Activated CD8-positive, alpha-beta memory T cell treated with anti-CD3 and anti-CD28 coated beads, Interleukin-2, amount 50 U/mL, for 24 hours (primary cell): ENCODE measurements around the gene BCAN.

Source experiments
- DNase-seq: peaks from one replicate; pipeline ENCODE4 v3.0.0-alpha.2; 2020; ENCODE audit errors: extremely low read depth

Gene BCAN

GRCh38 chr1:156662005-156662799, 20.3 kb downstream of the BCAN start:
- DNase-seq = no peak

DNA sequence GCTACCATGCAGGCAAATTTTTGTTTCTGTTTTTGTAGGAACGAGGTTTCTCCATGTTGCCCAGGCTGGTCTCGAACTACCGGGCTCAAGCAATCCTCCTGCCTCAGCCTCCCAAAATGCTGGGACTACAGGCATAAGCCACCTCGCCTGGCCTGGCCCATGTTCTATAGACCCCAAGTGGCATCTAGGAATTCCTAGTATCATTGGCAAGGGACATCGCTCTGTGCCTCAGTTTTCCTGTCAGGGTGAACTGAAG, 20.8 kb downstream of the BCAN start:
- DNase-seq = no peak

DNA sequence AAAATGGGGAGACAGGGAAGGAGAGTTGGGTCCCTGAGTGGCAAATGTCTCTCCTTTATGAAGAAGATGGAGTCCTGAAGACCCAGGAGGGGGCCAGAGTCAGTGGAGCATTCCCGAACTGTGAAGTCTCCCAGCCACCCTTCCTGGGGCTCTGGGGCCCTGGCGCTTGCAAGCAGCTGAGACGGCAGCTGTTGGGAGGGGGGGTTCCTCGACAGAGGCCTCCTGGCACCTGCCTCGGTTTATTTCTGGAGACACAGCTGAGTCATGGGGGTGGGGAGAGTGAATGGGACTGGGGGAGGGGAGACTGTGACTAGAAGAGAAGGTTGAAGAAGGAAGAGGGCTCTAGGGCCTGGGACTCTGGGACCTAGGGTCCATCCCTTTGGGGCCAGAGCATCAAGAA, 21.3 kb downstream of the BCAN start:
- no peak for DNase-seq

DNA sequence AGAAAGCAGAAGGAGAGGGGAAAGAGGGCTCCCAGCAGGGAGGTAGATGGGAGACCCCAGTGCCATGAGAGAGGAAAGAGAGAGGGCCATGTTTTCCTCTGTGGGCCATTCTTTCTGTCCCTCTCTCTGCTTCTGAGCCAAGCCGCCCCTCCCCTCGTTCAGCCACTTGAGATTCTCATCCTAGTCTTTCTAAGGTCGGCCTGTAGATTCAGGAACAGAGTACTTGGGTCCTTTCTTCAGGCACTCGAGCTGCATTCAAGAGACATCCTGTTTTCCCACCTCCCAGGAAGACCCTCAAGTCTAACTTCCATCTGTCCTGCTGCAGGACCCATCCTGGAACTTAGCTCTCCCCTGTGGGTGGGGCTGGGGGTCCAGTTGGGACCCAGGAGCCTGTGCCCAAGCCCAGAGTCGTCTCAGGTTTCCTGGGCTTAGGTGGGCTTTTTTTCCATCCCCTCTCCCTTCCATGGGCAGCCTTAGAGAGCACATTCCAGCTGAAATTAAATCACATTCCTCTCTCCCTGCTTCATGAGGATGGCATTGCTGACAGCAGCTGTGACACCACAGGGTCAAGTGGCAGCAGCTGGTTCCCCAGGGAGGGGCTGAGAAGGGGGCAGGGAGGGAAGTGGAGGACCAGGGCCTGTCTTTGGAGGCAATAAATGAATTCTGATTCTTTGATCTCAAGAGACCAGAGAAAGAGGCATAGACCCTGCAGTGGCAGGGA, 22.3 kb downstream of the BCAN start:
- no peak for DNase-seq

- DNase-seq = no peak
These were observed 23.0 kb downstream of the BCAN start for GRCh38 chr1:156664767-156665411.

DNA sequence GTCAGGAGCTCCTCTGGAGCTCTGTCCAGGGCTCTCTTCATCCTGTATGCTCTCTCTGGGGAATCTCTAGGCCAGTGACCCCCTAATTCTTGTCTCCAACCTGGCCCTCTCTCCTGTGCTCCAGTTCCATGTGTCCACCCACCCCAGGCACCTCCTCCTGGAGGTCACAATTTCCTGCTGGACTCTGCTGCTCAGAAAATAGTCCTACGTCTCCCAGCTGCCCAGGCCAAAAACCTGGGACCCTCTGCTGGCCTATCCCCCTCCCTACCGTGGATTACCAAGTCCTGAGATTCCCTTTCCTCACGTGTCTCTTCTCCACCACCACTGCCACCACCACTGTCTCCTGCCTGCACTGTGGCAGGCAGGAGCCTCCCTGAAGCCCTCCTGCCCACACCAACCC, 23.6 kb downstream of the BCAN start:
- DNase-seq = no peak

- no peak for DNase-seq
These were observed 25.1 kb downstream of the BCAN start for GRCh38 chr1:156666862-156667609.

GRCh38 chr1:156667610-156667967, 25.7 kb downstream of the BCAN start:
- DNase-seq = no peak

- no peak for DNase-seq
These were observed 26.2 kb downstream of the BCAN start for GRCh38 chr1:156667968-156668709.

GRCh38 chr1:156668801-156669637, 27.1 kb downstream of the BCAN start:
- DNase-seq = no peak

DNA sequence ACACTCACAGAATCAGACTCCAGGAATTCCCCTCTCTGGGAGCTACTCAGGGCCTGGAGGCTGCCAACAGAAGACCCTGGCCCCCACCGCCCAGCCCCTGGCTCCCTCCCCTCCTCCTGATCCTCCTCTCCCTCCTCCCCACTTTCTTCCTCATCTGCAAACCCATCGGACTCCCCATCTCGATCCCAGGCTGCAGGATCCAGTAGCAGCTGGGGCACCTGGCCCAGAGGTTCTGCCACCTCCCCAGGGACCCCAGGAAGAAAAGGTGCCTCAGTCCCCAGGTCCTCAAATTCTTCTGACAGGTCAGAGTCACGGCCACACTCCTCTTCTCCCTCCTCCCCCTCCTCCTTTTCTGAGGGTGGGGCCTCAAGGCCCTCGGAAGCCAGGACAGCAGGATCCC, 27.9 kb downstream of the BCAN start:
- no peak for DNase-seq

- no peak for DNase-seq
These were observed 28.4 kb downstream of the BCAN start for GRCh38 chr1:156670359-156670758.

DNA sequence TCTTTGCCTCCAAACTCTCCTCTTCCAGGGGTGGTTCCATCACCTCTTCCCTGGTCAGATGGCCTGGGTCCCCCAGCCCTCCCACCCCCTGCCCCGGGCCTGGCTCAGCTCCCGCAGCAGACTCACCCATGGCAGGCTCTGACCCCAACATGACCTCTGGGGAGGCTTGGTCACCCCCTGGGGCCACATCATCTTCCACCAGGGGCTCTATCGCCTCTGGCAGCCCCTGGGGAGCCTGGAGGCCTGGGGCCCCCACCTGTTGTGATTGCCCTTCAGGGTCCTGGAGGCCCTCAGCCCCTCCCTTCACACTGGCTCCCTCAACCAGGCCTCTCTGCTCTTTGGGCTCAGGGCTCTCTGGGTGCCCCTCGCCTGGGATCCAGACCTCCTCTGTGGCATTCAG, 28.9 kb downstream of the BCAN start:
- no peak for DNase-seq

DNA sequence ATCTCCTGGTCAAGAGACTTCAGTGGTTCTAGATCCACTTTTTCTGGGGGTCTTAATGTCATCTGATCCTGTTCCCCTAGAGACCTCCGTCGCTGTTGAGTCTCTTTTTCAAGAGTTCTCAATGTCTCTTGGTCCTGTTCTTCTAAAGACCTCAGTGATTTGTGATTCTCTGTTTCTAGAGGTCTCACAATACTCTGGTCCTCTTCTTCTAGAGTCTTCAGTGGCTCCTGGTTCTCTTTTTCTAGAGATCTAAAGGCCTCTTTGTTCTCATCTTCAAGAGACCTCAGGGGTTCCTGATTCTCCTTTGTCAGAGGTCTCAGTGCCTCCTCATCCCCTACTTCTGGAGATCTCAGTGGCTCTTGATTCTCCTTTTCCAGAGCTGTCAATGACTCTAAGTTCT, 29.9 kb downstream of the BCAN start:
- DNase-seq = no peak

DNA sequence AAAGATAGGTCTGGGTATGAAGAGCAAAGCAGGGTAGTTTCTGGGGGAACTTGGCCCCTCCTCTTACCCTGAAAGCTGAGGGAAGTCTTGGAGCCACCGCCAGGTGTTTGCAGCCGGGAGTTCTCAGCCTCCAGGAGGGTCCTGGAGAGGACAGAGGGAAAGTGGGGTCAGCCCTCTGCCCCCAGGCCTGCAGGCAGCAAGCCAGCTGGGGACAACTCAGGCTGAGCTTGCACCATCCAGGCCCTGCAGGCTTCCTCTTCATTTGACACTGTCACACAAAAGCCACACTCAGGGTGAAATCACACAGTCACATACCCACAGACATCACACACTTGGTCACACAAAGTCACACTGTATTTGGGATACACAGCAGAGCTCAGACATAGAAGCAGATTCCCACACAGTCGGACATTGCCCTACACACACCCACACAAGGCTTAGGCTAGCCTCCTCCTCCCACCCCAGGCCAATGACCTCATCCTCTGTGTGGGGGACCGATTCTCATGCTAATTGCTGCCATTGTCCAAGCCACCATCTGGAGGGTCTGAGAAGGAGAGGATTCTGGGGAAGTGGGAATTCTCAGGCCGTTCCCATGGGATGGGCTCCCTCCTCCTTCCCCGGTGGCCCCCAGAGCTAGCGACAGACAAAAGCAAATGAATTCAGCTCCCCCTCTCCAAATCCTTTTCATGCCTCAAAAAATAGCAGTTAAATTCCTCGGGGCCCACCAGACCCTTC, 31.6 kb downstream of the BCAN start:
- DNase-seq = no peak

DNA sequence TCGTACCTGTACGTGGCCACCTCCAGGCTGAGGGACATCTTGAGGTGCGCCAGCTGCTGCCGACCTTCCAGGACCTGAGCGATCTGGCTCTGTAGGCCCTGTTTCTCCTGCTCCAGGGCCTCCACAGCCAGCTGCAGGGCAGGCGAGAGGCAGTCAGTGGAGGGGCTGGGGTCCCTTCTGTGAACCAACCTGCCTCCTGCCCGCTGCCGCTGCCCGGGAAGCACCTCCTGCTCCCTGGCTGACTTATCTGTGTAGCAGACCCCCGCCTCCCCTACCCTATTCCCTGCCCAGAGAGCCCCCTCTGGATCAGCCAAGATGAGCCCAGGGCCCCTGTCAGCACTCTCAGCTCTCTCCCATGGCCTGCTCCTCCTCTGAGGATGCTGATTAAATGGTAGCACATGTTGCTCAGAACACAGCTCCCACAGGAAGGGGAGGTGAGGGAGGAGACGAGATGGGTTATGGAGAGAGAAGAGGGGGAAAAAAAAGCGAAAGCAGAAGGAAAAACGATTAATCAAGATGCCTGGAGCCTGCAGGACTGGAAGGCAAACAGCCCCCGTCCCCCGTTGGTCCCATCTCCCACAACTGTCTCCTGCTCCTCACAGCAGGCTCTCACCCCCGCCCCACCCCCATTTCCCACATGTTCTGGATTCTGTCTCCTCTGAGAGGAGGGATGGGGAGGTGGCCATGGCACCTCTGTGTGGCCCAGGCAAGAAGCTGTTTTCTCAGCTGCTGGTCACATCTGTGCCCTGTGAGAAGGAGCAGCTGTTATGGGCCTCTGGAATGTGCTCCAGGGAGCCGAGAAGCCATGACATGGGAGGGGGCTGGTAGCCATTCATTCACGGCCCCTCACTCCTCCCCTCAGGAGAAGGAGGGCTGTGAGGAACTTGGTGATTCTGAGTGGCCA, 33.5 kb downstream of the BCAN start:
- DNase-seq = no peak

- DNase-seq = no peak
These were observed 34.4 kb downstream of the BCAN start for GRCh38 chr1:156676114-156676819.

- DNase-seq = no peak
These were observed 35.1 kb downstream of the BCAN start, which contains the start of gene NES for GRCh38 chr1:156676820-156677615. Gene NES (minus strand): TSS chr1:156677407. CDS start chr1:156677264, 143 bp downstream.
